AG04450 (cell line): ENCODE measurements around the gene CISD3. TPM values are rescaled to one million over a fixed set of nuclear protein-coding genes. Genes with fewer than 3 reads are reported as not detected.

ENCODE experiments used
- CTCF ChIA-PET: fragments of 300-600, 350-600 bp; formaldehyde crosslinking; extraction: SDS; loops from one replicate; lab custom pipeline; 2022; ENCODE audit warnings: antibody characterized with exemption, inconsistent platforms; lab: Charles Lee
- POLR2A ChIA-PET: fragments of 350-600 bp; formaldehyde crosslinking; extraction: SDS; loops from one replicate; lab custom pipeline; 2021; ENCODE audit warnings: antibody characterized with exemption, inconsistent platforms; lab: Yijun Ruan, JAX
- DNase-seq: peaks from one replicate; pipeline ENCODE4 v3.0.0-alpha.2; 2011; ENCODE audit warnings: low read depth, low spot score
- H3K27ac ChIP-seq: one replicate; pipeline ENCODE4 v1.5.1; 2012; ENCODE audit warnings: low read depth, low read length, control low read depth
- H3K27me3 ChIP-seq: one replicate; pipeline ENCODE4 v1.6.0; 2012; ENCODE audit warnings: low read length; ENCODE audit not compliant: control insufficient read depth, insufficient read depth
- H3K4me3 ChIP-seq: 2 replicates; pipeline ENCODE4 v1.5.1; 2011; ENCODE audit warnings: mild to moderate bottlenecking, low read depth, low read length, control low read depth
- H3K9me3 ChIP-seq: 2 replicates; pipeline ENCODE4 v1.5.1; 2012; ENCODE audit warnings: low read length; ENCODE audit not compliant: control insufficient read depth, insufficient read depth
- polyA plus RNA-seq: library from polyadenylated mRNA; depleted of rRNA; stranded (reverse); fragments of >200 nt; gene quantifications from 2 replicates; pipeline ENCODE4 v1.2.3, GENCODE V29; 2011
- TF ChIP-seq, protein P1 (sequence below): IDR thresholded peaks from 2 replicates; pipeline ENCODE4 v1.5.1; 2011; ENCODE audit warnings: low read depth, low read length, control low read depth, inconsistent platforms

CISD3 gene
- polyA plus RNA-seq, 1 experiment = 6.5 TPM

- ChIA-PET POLR2A (no interaction called here), CTCF (interaction anchor here (4.6 kb wide), 1 partner anchor 8 kb away, joined by 23 read pairs; no protein-coding TSS in a partner anchor)
- no peak for DNase-seq
- Histone ChIP-seq H3K4me3 (no peak overlapping the region), H3K27me3 (no peaks in the 10 kb centered on the region), H3K9me3 (peaks cover 3% of the 10 kb centered on the region; the same call in 1 of the 2 replicates), H3K27ac (no peak overlapping the region)
- TF ChIP-seq, protein P1, sequence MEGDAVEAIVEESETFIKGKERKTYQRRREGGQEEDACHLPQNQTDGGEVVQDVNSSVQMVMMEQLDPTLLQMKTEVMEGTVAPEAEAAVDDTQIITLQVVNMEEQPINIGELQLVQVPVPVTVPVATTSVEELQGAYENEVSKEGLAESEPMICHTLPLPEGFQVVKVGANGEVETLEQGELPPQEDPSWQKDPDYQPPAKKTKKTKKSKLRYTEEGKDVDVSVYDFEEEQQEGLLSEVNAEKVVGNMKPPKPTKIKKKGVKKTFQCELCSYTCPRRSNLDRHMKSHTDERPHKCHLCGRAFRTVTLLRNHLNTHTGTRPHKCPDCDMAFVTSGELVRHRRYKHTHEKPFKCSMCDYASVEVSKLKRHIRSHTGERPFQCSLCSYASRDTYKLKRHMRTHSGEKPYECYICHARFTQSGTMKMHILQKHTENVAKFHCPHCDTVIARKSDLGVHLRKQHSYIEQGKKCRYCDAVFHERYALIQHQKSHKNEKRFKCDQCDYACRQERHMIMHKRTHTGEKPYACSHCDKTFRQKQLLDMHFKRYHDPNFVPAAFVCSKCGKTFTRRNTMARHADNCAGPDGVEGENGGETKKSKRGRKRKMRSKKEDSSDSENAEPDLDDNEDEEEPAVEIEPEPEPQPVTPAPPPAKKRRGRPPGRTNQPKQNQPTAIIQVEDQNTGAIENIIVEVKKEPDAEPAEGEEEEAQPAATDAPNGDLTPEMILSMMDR = no peak
These were observed 13.5 kb downstream of the CISD3 start for GRCh38 chr17:38743556-38744171.

GRCh38 chr17:38745545-38745944 lies 15.4 kb downstream of the CISD3 start:
- TF ChIP-seq, protein P1 = no peak
- H3K4me3 ChIP-seq = peak overlapping the region; percentile 85
- DNase-seq = no peak
- H3K9me3 ChIP-seq = peaks cover 3% of the 10 kb centered on the region; the same call in 1 of the 2 replicates
- POLR2A ChIA-PET = interaction anchor here (0.6 kb wide), 1 partner anchor 10 kb away, joined by 4 read pairs; no protein-coding TSS in a partner anchor
- CTCF ChIA-PET = interaction anchor here (0.5 to 4.6 kb wide), 2 partner anchors 10 to 87 kb away, joined by 9 to 23 read pairs; no protein-coding TSS in a partner anchor
- no peaks in the 10 kb centered on the region for H3K27me3 ChIP-seq
- H3K27ac ChIP-seq = no peak overlapping the region

DNA sequence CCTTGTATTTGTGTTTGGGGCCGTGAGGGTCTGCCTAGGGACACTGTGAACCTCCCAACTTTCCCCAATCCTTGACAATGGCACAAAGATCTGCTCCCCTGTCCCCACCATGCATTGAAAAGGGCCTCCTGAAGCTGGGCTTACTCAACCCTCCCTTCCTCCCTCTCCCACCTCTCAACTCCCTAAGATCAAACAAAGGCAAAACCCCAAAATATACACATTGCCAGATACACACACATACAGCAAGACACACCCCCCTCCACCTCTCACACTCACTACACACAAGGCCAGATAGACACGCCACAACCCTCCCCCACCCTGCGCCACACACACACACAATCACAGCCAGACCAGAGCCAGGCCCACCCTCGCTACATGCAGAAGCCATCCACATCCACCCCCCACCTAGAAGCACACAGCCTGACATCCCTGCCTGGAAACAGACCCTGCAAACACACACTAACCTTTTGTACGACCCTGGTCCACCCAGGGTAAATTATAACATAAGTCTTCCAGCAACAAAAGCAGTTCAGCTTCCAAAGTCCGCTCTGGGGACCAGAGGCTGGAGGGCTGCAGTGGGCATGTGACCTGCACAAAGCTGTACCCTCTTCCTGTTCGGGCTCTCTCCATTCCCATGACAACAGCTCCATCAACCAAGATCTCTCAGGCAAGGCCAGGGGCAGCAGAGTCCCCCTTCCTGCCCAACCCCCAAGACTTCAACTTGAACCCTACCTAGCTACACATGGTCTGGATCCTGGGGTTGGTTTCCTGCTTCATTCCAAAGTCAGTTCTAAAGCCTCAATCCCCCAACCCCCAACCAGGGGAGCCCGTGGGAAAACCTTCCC lies 16.1 kb downstream of the CISD3 start:
- TF ChIP-seq, protein P1 = no peak
- DNase-seq = no peak
- Histone ChIP-seq H3K4me3 (peak overlapping the region; percentile 85), H3K27ac (no peak overlapping the region), H3K9me3 (peaks cover 3% of the 10 kb centered on the region; the same call in 1 of the 2 replicates), H3K27me3 (no peaks in the 10 kb centered on the region)
- POLR2A ChIA-PET = no interaction called here
- CTCF ChIA-PET = interaction anchor here (0.5 to 4.6 kb wide), 2 partner anchors 11 to 86 kb away, joined by 9 to 23 read pairs; no protein-coding TSS in a partner anchor

- POLR2A ChIA-PET = no interaction called here
These were observed 16.8 kb downstream of the CISD3 start for GRCh38 chr17:38746849-38747462.

More at GRCh38 chr17:38746849-38747462, 16.8 kb downstream of the CISD3 start:
- peaks cover 3% of the 10 kb centered on the region; the same call in 1 of the 2 replicates for H3K9me3 ChIP-seq
- peak overlapping the region; percentile 21 for H3K27ac ChIP-seq
- no peaks in the 10 kb centered on the region for H3K27me3 ChIP-seq
- no peak for DNase-seq
- H3K4me3 ChIP-seq = peak overlapping the region; percentile 85
- TF ChIP-seq, protein P1 = no peak
- CTCF ChIA-PET = interaction anchor here (4.6 kb wide), 1 partner anchor 12 kb away, joined by 23 read pairs; no protein-coding TSS in a partner anchor
